Measurements from ENCODE around the gene LMAN1L. TPM values are rescaled to one million over a fixed set of nuclear protein-coding genes. Genes with fewer than 3 reads are reported as not detected.

LMAN1L gene
- total RNA-seq, 1 donor from 2014 or later = 2.2 TPM

DNA sequence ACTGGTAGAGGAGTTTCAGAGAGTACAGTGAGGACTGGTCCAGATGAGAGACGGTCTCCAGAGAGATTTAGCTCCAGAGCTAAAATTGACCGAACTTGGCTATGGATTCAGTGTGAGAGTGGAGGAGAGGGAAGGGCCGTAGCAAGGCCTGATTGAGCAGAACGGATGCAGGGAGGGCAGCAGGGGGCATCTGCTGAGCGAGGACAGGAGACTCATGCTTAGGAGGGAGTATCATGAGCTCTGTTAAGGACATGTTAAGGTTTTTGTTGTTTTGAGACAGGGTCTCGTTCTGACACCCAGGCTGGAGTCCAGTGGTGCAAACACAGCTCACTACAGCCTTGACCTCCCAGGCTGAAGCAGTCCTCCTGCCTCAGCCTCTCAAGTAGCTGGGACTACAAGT, 7.7 kb upstream of the LMAN1L start:
- intact Hi-C loops (cut with micrococcal nuclease) = no loop called here
- ChIA-PET POLR2A (interaction anchor here (0.8 to 32.5 kb wide), 3 partner anchors 14 to 69 kb away, joined by 3 to 2569 read pairs (median 3); partner anchors contain the start of gene CSK), CTCF (interaction anchor here (0.9 to 26.2 kb wide), 4 partner anchors 9 to 170 kb away, joined by 3 to 1146 read pairs (median 4); partner anchors contain the start of gene CSK)
- Mint-ChIP-seq H3K27me3 (no peaks in the 10 kb centered on the region), H3K27ac (peak overlapping the region; percentile 61), H3K4me1 (peaks cover 42% of the 10 kb centered on the region), H3K36me3 (ENCODE audit: low read depth) (peaks cover 50% of the 10 kb centered on the region), H3K9me3 (no peaks in the 10 kb centered on the region), H3K4me3 (no peak overlapping the region)
- TF ChIP-seq, protein P1, sequence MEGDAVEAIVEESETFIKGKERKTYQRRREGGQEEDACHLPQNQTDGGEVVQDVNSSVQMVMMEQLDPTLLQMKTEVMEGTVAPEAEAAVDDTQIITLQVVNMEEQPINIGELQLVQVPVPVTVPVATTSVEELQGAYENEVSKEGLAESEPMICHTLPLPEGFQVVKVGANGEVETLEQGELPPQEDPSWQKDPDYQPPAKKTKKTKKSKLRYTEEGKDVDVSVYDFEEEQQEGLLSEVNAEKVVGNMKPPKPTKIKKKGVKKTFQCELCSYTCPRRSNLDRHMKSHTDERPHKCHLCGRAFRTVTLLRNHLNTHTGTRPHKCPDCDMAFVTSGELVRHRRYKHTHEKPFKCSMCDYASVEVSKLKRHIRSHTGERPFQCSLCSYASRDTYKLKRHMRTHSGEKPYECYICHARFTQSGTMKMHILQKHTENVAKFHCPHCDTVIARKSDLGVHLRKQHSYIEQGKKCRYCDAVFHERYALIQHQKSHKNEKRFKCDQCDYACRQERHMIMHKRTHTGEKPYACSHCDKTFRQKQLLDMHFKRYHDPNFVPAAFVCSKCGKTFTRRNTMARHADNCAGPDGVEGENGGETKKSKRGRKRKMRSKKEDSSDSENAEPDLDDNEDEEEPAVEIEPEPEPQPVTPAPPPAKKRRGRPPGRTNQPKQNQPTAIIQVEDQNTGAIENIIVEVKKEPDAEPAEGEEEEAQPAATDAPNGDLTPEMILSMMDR (IDR thresholded peaks at IDR 0.05) = no peak
- no peak for ATAC-seq (ENCODE audit: low read depth)
- no peak for DNase-seq

DNA sequence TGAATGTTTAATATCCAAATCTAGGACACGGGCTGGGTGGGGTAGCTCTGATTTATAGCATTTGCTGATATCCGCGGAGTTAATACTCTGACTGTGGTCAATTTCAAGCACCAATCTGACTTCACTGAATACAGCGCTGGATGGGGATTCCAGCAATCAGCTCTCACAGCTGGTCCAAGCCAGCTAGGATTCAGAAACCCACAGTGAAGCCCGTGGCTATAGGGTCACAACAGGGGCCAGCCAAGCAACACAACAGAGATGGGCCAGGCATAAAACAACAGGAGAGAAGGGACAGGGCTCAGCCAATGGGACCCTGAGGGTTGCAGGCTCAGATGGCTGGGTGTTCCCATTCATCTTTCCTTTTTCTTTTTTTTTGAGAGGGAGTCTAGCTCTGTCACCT, 5.4 kb upstream of the LMAN1L start:
- Mint-ChIP-seq H3K9me3 (no peaks in the 10 kb centered on the region), H3K4me1 (peaks cover 29% of the 10 kb centered on the region)
- POLR2A ChIA-PET = interaction anchor here (0.8 to 32.5 kb wide), 5 partner anchors 8 to 28 kb away, joined by 3 to 2569 read pairs (median 3); partner anchors contain the start of gene CSK

DNA sequence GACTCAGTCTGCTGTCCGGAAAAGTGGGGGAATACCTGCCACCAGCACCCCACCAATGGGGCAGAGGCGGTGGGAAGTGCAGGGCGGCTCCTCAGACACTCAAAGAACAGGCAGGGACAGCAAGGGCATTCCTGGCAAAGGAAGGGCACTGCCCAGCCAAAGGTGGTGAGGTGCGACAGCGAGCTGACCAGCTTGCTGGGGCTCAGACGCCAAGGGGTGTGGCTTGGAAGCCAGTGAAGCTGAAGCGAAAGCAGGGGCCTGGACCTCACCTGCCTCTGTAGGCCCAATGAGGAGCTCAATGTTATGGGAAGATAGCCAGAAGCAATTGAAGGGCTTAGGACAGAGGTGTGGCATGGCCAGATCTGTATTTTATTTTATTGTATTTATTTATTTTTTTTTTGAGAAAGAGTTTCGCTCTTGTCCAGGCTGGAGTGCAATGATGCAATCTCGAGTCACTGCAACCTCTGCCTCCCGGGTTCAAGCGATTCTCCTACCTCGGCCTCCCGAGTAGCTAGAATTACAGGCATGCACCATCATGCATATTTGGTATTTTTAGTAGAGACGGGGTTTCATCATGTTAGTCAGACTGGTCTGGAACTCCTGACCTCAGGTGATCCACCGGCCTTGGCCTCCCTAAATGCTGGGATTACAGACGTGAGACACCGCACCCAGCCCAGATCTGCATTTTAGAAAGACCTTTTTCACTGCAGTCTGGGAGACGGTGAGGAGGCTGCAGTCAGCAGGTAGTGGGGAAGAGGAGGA, 4.4 kb upstream of the LMAN1L start:
- Mint-ChIP-seq H3K27me3 (no peaks in the 10 kb centered on the region), H3K27ac (peak overlapping the region; percentile 70), H3K36me3 (ENCODE audit: low read depth) (peaks cover 18% of the 10 kb centered on the region), H3K4me1 (peaks cover 29% of the 10 kb centered on the region), H3K9me3 (no peaks in the 10 kb centered on the region), H3K4me3 (no peak overlapping the region)
- intact Hi-C loops (cut with micrococcal nuclease) = no loop called here
- TF ChIP-seq, protein P1 (IDR thresholded peaks at IDR 0.05) = no peak
- CTCF ChIA-PET = interaction anchor here (0.6 to 26.2 kb wide), 2 partner anchors 10 to 32 kb away, joined by 3 to 1146 read pairs; partner anchors contain the start of gene CSK
- DNase-seq (no peak), ATAC-seq (ENCODE audit: low read depth) (peak; percentile 25)
- POLR2A ChIA-PET = interaction anchor here (1.5 to 32.5 kb wide), 2 partner anchors 13 to 29 kb away, joined by 4 to 2569 read pairs; partner anchors contain the start of gene CSK

More for the DNA sequence above, 5.4 kb upstream of the LMAN1L start:
- H3K27ac Mint-ChIP-seq = peak overlapping the region; percentile 68
- H3K4me3 Mint-ChIP-seq = no peak overlapping the region
- H3K36me3 Mint-ChIP-seq (ENCODE audit: low read depth) = peaks cover 26% of the 10 kb centered on the region
- CTCF ChIA-PET = interaction anchor here (26.2 kb wide), 1 partner anchor 31 kb away, joined by 1146 read pairs; the partner anchor contains the start of gene CSK
- intact Hi-C loops (cut with micrococcal nuclease) = no loop called here
- TF ChIP-seq, protein P1 (IDR thresholded peaks at IDR 0.05) = no peak
- H3K27me3 Mint-ChIP-seq = no peaks in the 10 kb centered on the region
- DNase-seq (no peak), ATAC-seq (ENCODE audit: low read depth) (peak; percentile 18)

DNA sequence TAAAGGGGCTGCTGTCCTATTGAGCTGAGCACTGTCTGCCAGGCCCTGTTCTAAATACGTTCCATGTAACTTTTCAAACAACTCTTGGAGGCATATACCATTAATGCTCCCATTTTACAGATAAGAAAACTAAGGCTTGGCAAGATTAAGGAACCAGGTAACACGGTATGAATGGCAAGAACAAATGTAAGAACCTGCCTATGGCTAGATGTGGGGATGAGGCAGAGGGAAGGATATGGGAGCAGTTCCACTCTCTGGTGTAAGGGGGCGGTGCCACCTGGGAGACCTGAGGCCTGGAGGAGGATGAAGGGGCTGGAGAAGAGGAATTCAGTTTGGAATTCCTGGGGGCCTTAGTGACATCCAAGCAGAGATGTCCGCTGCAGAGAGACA, 3.8 kb upstream of the LMAN1L start:
- Mint-ChIP-seq H3K27me3 (no peaks in the 10 kb centered on the region), H3K36me3 (ENCODE audit: low read depth) (peaks cover 13% of the 10 kb centered on the region), H3K4me3 (no peak overlapping the region), H3K27ac (peak overlapping the region; percentile 73), H3K9me3 (no peaks in the 10 kb centered on the region), H3K4me1 (peaks cover 29% of the 10 kb centered on the region)
- no peak for DNase-seq
- ChIA-PET CTCF (interaction anchor here (0.6 to 26.2 kb wide), 2 partner anchors 9 to 32 kb away, joined by 3 to 1146 read pairs; partner anchors contain the start of gene CSK), POLR2A (interaction anchor here (32.5 kb wide), 1 partner anchor 29 kb away, joined by 2569 read pairs; the partner anchor contains the start of gene CSK)
- intact Hi-C loops (cut with micrococcal nuclease) = no loop called here
- TF ChIP-seq, protein P1 (IDR thresholded peaks at IDR 0.05) = no peak
- ATAC-seq (ENCODE audit: low read depth) = peak; percentile 11

DNA sequence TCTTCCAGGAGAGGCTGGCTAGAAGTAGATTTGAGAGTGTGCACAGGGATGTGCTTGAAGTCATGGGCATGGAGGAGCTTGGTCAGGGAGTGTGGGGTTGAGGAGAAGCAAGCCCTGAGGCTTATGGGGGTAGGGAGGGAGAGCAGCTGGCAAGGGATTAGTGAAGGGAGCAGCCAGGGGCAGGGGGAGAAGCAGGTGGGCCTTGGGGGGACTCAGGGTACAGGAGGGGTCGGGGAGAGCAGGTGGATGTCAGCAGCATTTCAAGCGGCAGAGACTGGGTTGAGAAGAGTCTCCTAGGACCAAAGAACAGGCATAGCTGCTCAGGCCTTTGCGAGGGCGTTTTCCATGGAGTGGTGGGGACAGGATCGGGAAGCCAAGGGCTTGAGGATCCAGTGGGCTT, 3.4 kb upstream of the LMAN1L start:
- Mint-ChIP-seq H3K4me3 (no peak overlapping the region), H3K9me3 (no peaks in the 10 kb centered on the region), H3K27ac (peak overlapping the region; percentile 73), H3K4me1 (peaks cover 29% of the 10 kb centered on the region), H3K36me3 (ENCODE audit: low read depth) (peaks cover 8% of the 10 kb centered on the region), H3K27me3 (no peaks in the 10 kb centered on the region)
- ATAC-seq (ENCODE audit: low read depth) = peak; percentile 6
- CTCF ChIA-PET = interaction anchor here (0.6 to 26.2 kb wide), 2 partner anchors 9 to 33 kb away, joined by 3 to 1146 read pairs; partner anchors contain the start of gene CSK
- POLR2A ChIA-PET = interaction anchor here (0.5 to 32.5 kb wide), 4 partner anchors 30 to 568 kb away, joined by 3 to 2569 read pairs (median 4); partner anchors contain the start of gene CSK
- TF ChIP-seq, protein P1 (IDR thresholded peaks at IDR 0.05) = no peak
- intact Hi-C loops (cut with micrococcal nuclease) = no loop called here
- no peak for DNase-seq

Data from activated B cell treated with CpG ODN at 0.5 μM for 24 hours (primary cell).